HL-60 (cell line): ENCODE results near the gene ANGEL2.

Experiments
- DNase-seq, 2 experiments: peaks; one replicate each; pipeline ENCODE4 v3.0.0-alpha.2; 2010 to 2020; ENCODE audit warnings: low read depth in 1 of 2, low spot score in 1 of 2
- H3K27ac ChIP-seq: fragments of 250-450 bp; sonication (Bioruptor Pico); replicated peaks from 2 replicates; pipeline ENCODE4 v1.5.1; 2020; ENCODE audit warnings: mild to moderate bottlenecking, moderate library complexity
- H3K27me3 ChIP-seq: fragments of 250-450 bp; sonication (Bioruptor Pico); 2 replicates; pipeline ENCODE4 v1.5.1; 2021; ENCODE audit warnings: mild to moderate bottlenecking, moderate library complexity; ENCODE audit not compliant: insufficient read depth, poor library complexity, severe bottlenecking
- H3K4me3 ChIP-seq: replicated peaks from 2 replicates; pipeline ENCODE4 v1.5.1; 2011; ENCODE audit warnings: mild to moderate bottlenecking, control low read depth, low read length; ENCODE audit not compliant: insufficient read depth
- GABPA ChIP-seq: IDR thresholded peaks from 2 replicates; pipeline ENCODE4 v1.6.1; 2012; ENCODE audit warnings: low read depth
- POLR2AphosphoS5 ChIP-seq: IDR thresholded peaks from 2 replicates; pipeline ENCODE4 v1.6.1; 2012; ENCODE audit warnings: low read depth
- SPI1 ChIP-seq: IDR thresholded peaks from 2 replicates; pipeline ENCODE4 v1.6.1; 2012; ENCODE audit warnings: low read depth, mild to moderate bottlenecking, borderline replicate concordance
- TF ChIP-seq, protein P1 (sequence below): IDR thresholded peaks from one replicate; pipeline ENCODE4 v1.5.1; 2011; ENCODE audit warnings: low read length, control low read depth, inconsistent platforms; ENCODE audit not compliant: insufficient read depth
- TF ChIP-seq, protein P2 (sequence below): IDR thresholded peaks from 2 replicates; pipeline ENCODE4 v1.6.1; 2012; ENCODE audit warnings: low read depth; ENCODE audit not compliant: insufficient replicate concordance

The ANGEL2 gene

DNA sequence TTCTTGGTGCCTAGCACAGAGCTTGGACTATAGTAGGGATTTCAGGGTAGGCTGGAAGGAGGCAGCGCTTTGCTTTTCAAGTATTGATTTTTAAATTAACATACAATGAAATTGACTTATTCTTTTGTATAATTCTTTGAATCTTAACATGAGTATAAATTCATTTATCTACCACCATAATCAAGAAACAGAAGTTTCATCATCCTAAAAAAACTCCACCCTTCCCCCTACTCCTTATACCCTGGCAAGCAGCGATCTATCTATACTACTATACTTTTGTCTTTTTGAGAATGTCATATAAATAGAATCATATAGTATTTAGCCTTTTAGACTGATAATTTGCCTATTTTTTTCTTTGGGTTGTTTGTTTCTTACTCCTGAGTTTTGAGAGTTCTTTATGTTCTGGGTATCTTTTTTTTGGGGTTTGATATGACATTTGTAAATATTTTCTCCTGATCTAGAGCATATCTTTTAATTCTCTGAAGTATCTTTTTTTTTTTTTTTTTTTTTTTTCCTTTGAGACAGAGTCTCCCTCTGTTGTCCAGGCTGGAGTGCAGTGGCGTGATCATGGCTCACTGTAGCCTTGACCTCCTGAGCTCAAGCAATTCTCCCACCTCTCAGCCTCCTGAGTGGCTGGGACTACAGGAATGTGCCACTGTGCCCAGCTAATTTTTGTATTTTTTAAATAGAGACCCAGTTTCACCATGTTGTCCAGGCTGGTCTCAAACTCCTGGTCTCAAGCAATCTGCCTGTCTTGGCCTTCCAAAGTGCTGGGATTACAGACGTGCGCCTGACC is 41.8 kb upstream of the ANGEL2 start:
- Histone ChIP-seq H3K27ac (no peak overlapping the region), H3K27me3 (no peaks in the 10 kb centered on the region), H3K4me3 (no peak overlapping the region)
- TF ChIP-seq GABPA (no peak), POLR2AphosphoS5 (no peak), SPI1 (no peak)
- TF ChIP-seq, protein P1, sequence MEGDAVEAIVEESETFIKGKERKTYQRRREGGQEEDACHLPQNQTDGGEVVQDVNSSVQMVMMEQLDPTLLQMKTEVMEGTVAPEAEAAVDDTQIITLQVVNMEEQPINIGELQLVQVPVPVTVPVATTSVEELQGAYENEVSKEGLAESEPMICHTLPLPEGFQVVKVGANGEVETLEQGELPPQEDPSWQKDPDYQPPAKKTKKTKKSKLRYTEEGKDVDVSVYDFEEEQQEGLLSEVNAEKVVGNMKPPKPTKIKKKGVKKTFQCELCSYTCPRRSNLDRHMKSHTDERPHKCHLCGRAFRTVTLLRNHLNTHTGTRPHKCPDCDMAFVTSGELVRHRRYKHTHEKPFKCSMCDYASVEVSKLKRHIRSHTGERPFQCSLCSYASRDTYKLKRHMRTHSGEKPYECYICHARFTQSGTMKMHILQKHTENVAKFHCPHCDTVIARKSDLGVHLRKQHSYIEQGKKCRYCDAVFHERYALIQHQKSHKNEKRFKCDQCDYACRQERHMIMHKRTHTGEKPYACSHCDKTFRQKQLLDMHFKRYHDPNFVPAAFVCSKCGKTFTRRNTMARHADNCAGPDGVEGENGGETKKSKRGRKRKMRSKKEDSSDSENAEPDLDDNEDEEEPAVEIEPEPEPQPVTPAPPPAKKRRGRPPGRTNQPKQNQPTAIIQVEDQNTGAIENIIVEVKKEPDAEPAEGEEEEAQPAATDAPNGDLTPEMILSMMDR, result no peak
- TF ChIP-seq, protein P2, sequence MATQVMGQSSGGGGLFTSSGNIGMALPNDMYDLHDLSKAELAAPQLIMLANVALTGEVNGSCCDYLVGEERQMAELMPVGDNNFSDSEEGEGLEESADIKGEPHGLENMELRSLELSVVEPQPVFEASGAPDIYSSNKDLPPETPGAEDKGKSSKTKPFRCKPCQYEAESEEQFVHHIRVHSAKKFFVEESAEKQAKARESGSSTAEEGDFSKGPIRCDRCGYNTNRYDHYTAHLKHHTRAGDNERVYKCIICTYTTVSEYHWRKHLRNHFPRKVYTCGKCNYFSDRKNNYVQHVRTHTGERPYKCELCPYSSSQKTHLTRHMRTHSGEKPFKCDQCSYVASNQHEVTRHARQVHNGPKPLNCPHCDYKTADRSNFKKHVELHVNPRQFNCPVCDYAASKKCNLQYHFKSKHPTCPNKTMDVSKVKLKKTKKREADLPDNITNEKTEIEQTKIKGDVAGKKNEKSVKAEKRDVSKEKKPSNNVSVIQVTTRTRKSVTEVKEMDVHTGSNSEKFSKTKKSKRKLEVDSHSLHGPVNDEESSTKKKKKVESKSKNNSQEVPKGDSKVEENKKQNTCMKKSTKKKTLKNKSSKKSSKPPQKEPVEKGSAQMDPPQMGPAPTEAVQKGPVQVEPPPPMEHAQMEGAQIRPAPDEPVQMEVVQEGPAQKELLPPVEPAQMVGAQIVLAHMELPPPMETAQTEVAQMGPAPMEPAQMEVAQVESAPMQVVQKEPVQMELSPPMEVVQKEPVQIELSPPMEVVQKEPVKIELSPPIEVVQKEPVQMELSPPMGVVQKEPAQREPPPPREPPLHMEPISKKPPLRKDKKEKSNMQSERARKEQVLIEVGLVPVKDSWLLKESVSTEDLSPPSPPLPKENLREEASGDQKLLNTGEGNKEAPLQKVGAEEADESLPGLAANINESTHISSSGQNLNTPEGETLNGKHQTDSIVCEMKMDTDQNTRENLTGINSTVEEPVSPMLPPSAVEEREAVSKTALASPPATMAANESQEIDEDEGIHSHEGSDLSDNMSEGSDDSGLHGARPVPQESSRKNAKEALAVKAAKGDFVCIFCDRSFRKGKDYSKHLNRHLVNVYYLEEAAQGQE, result no peak
- no peak for DNase-seq

DNA sequence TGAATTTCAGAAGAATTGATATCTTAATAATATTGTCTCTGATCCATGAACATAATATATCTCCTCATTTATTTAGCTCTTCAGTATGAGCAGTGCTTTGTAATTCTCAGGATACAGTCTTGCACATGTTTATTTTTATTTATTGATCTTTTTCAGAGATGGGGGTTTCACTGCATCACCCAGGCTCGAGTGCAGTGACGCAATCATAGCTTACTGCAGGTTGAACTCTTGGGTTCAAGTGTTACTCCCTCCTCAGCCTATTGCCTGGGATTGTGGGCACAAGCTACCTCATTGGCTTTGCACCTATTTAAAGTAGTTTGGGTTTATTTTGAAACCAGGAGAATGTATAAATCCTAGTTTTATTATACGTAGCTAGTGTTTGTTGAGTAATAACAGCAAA is 40.1 kb upstream of the ANGEL2 start:
- H3K27ac ChIP-seq, result peak overlapping the region; percentile 62
- H3K27me3 ChIP-seq, result no peaks in the 10 kb centered on the region
- DNase-seq, result no peak
- no peak overlapping the region for H3K4me3 ChIP-seq
- no peak for TF ChIP-seq SPI1
- TF ChIP-seq, protein P1, result no peak
- TF ChIP-seq, protein P2, result no peak
- no peak for TF ChIP-seq GABPA
- TF ChIP-seq POLR2AphosphoS5, result no peak

- peak; percentile 40 to 49 for DNase-seq
- H3K4me3 ChIP-seq, result no peak overlapping the region
- TF ChIP-seq, protein P2, result no peak
- TF ChIP-seq, protein P1, result no peak
- TF ChIP-seq SPI1, result no peak
- TF ChIP-seq GABPA, result no peak
- TF ChIP-seq POLR2AphosphoS5, result no peak
- peak overlapping the region; percentile 62 for H3K27ac ChIP-seq
- no peaks in the 10 kb centered on the region for H3K27me3 ChIP-seq
These were observed 39.3 kb upstream of the ANGEL2 start for GRCh38 chr1:213054733-213055591.
